Thoracic aorta (tissue), 2 donors: Measurements from ENCODE around the gene MREG. TPM values are rescaled to one million over a fixed set of nuclear protein-coding genes. Genes with fewer than 3 reads are reported as not detected.

Experiments used
- ATAC-seq: fragments of 150-250 bp; one replicate; pipeline ENCODE4 v1.8.0; 2017; ENCODE audit warnings: low read depth; ENCODE audit not compliant: insufficient number of reproducible peaks, low FRiP score
- DNase-seq: peaks from one replicate; pipeline ENCODE4 v3.0.0-alpha.2; 2020; ENCODE audit warnings: low spot score
- H3K27ac ChIP-seq, 2 donors: fragments of 200-600 bp; sonication (generic); 1 replicate in 1 of 2; 2 replicates in 1 of 2; pipeline ENCODE4 v1.5.1; 2016; ENCODE audit warnings: mild to moderate bottlenecking in 2 of 2, moderate library complexity in 2 of 2
- H3K27me3 ChIP-seq: fragments of 200-600 bp; sonication (generic); replicated peaks from 2 replicates; pipeline ENCODE4 v1.6.0; 2016; ENCODE audit warnings: mild to moderate bottlenecking; ENCODE audit not compliant: insufficient read depth
- H3K36me3 ChIP-seq: fragments of 200-600 bp; sonication (generic); one replicate; pipeline ENCODE4 v1.5.1; 2016
- H3K4me1 ChIP-seq, 2 donors: fragments of 200-600 bp; sonication (generic); 1 replicate in 1 of 2; 2 replicates in 1 of 2; pipeline versions ENCODE4 v1.5.1 to v1.6.0; 2016; ENCODE audit warnings: low read depth in 2 of 2, mild to moderate bottlenecking in 1 of 2; ENCODE audit not compliant: control insufficient read depth in 1 of 2
- H3K4me3 ChIP-seq: fragments of 200-600 bp; sonication (generic); 2 replicates; pipeline ENCODE4 v1.5.1; 2016; ENCODE audit warnings: mild to moderate bottlenecking
- H3K9me3 ChIP-seq: fragments of 200-600 bp; sonication (generic); 2 replicates; pipeline ENCODE4 v1.5.1; 2016
- CTCF ChIP-seq: fragments of 200-600 bp; sonication (generic); IDR thresholded peaks from one replicate; pipeline ENCODE4 v1.5.1; 2019; ENCODE audit warnings: antibody characterized with exemption
- total RNA-seq, 2 donors: library from RNA; depleted of rRNA; stranded (reverse); fragments of >200 nt; gene quantifications; one replicate each; pipeline versions ENCODE4 v1.1.0 to v1.2.3, GENCODE V29; 2016

Gene MREG
- total RNA-seq, 2 donors from 2014 or later = 1.6 to 10.7 TPM

GRCh38 chr2:215970425-215970824 lies 42.9 kb downstream of the MREG start:
- H3K9me3 ChIP-seq = no peaks in the 10 kb centered on the region
- H3K4me1 ChIP-seq = peaks cover 8 to 25% of the 10 kb centered on the region in 2 donors
- H3K36me3 ChIP-seq = no peaks in the 10 kb centered on the region
- ATAC-seq (no peak), DNase-seq (no peak)
- no peak overlapping the region for H3K4me3 ChIP-seq
- H3K27ac ChIP-seq = no peak overlapping the region
- no peak for TF ChIP-seq CTCF
- H3K27me3 ChIP-seq = no peaks in the 10 kb centered on the region

- H3K9me3 ChIP-seq = no peaks in the 10 kb centered on the region
- no peak for TF ChIP-seq CTCF
- ATAC-seq (no peak), DNase-seq (no peak)
- no peaks in the 10 kb centered on the region for H3K36me3 ChIP-seq
- H3K4me3 ChIP-seq = no peak overlapping the region
- H3K27me3 ChIP-seq = no peaks in the 10 kb centered on the region
- H3K4me1 ChIP-seq = peaks cover 8 to 32% of the 10 kb centered on the region in 2 donors
- H3K27ac ChIP-seq = no peak overlapping the region
Measured at GRCh38 chr2:215969131-215969841, 44.1 kb downstream of the MREG start.

GRCh38 chr2:215968499-215968898 lies 44.9 kb downstream of the MREG start:
- no peak for TF ChIP-seq CTCF
- Histone ChIP-seq H3K9me3 (no peaks in the 10 kb centered on the region), H3K4me3 (no peak overlapping the region), H3K27me3 (no peaks in the 10 kb centered on the region), H3K4me1 (peaks cover 4 to 28% of the 10 kb centered on the region in 2 donors), H3K27ac (no peak overlapping the region), H3K36me3 (no peaks in the 10 kb centered on the region)
- no peak for DNase-seq
- ATAC-seq = no peak

GRCh38 chr2:215967590-215968378 lies 45.6 kb downstream of the MREG start:
- no peaks in the 10 kb centered on the region for H3K9me3 ChIP-seq
- no peak overlapping the region for H3K4me3 ChIP-seq
- H3K27me3 ChIP-seq = no peaks in the 10 kb centered on the region
- no peak for TF ChIP-seq CTCF
- H3K27ac ChIP-seq = no peak overlapping the region
- no peaks in the 10 kb centered on the region for H3K36me3 ChIP-seq
- DNase-seq (no peak), ATAC-seq (no peak)
- peaks cover 0 to 21% of the 10 kb centered on the region in 2 donors for H3K4me1 ChIP-seq

- H3K9me3 ChIP-seq = no peaks in the 10 kb centered on the region
- TF ChIP-seq CTCF = no peak
- DNase-seq (no peak), ATAC-seq (no peak)
- no peak overlapping the region for H3K4me3 ChIP-seq
- H3K27ac ChIP-seq = no peak overlapping the region
- no peaks in the 10 kb centered on the region for H3K27me3 ChIP-seq
- no peaks in the 10 kb centered on the region for H3K36me3 ChIP-seq
- H3K4me1 ChIP-seq = peaks cover 0 to 24% of the 10 kb centered on the region in 2 donors
Measured at GRCh38 chr2:215966951-215967350, 46.4 kb downstream of the MREG start.
